GM23338 (cell line): ENCODE results near the gene NTM. TPM values are rescaled to one million over a fixed set of nuclear protein-coding genes. Genes with fewer than 3 reads are reported as not detected.

ENCODE experiments used
- ATAC-seq: fragments of 200-7000 bp; cut with Tn5 transposase; 3 replicates; pipeline ENCODE4 v1.9.1; 2020
- DNase-seq: peaks from one replicate; pipeline ENCODE4 v3.0.0-alpha.2; 2015; ENCODE audit warnings: low spot score
- H2AFZ ChIP-seq: fragments of 200-600 bp; sonication (generic); 2 replicates; pipeline ENCODE4 v1.8.0; 2016; ENCODE audit warnings: antibody characterized with exemption, mild to moderate bottlenecking, moderate library complexity
- H3F3A ChIP-seq: fragments of 200-600 bp; sonication (generic); replicated peaks from 2 replicates; pipeline ENCODE4 v1.8.0; 2017; ENCODE audit warnings: antibody characterized with exemption, mixed run types, low read depth
- H3K27ac ChIP-seq: fragments of 200-600 bp; sonication (generic); 2 replicates; pipeline ENCODE4 v1.6.1; 2016; ENCODE audit warnings: low read depth
- H3K27me3 ChIP-seq: fragments of 200-600 bp; sonication (generic); 2 replicates; pipeline ENCODE4 v1.8.0; 2016; ENCODE audit warnings: mild to moderate bottlenecking, mixed run types, moderate library complexity; ENCODE audit not compliant: insufficient read depth
- H3K36me3 ChIP-seq: fragments of 200-600 bp; sonication (generic); 2 replicates; pipeline ENCODE4 v1.8.0; 2016; ENCODE audit warnings: mild to moderate bottlenecking; ENCODE audit not compliant: insufficient read depth
- H3K4me1 ChIP-seq: fragments of 200-600 bp; sonication (generic); 2 replicates; pipeline ENCODE4 v1.8.0; 2016; ENCODE audit warnings: mild to moderate bottlenecking, moderate library complexity; ENCODE audit not compliant: insufficient read depth
- H3K4me2 ChIP-seq: fragments of 200-600 bp; sonication (generic); 2 replicates; pipeline ENCODE4 v1.7.1; 2017; ENCODE audit warnings: mixed run types
- H3K4me3 ChIP-seq: fragments of 200-600 bp; sonication (generic); 2 replicates; pipeline ENCODE4 v1.6.1; 2016; ENCODE audit warnings: mixed run types
- H3K79me2 ChIP-seq: fragments of 200-600 bp; sonication (generic); replicated peaks from 2 replicates; pipeline ENCODE4 v1.8.0; 2017; ENCODE audit warnings: mild to moderate bottlenecking; ENCODE audit not compliant: insufficient read depth
- H3K9me2 ChIP-seq: fragments of 200-600 bp; sonication (generic); 2 replicates; pipeline ENCODE4 v1.8.0; 2017; ENCODE audit not compliant: insufficient read depth
- H4K20me1 ChIP-seq: fragments of 200-600 bp; sonication (generic); replicated peaks from 2 replicates; pipeline ENCODE4 v1.8.0; 2017; ENCODE audit warnings: mild to moderate bottlenecking; ENCODE audit not compliant: insufficient read depth
- H3K27ac Mint-ChIP-seq: 2 replicates; pipeline ENCODE4 v1.8.0; 2020; ENCODE audit warnings: inconsistent platforms, mild to moderate bottlenecking, moderate library complexity, mixed read lengths
- H3K27me3 Mint-ChIP-seq: 3 replicates; pipeline ENCODE4 v1.8.0; 2022; ENCODE audit warnings: low read depth, mild to moderate bottlenecking, moderate library complexity, mixed read lengths, inconsistent platforms; ENCODE audit not compliant: insufficient read depth, poor library complexity
- H3K36me3 Mint-ChIP-seq: 3 replicates; pipeline ENCODE4 v1.8.0; 2021; ENCODE audit warnings: low read depth, mild to moderate bottlenecking, inconsistent platforms, moderate library complexity, mixed read lengths
- H3K4me1 Mint-ChIP-seq: 3 replicates; pipeline ENCODE4 v1.8.0; 2020; ENCODE audit warnings: mild to moderate bottlenecking, inconsistent platforms, mixed read lengths
- H3K4me3 Mint-ChIP-seq: 3 replicates; pipeline ENCODE4 v1.8.0; 2021; ENCODE audit warnings: moderate library complexity, mild to moderate bottlenecking, inconsistent platforms, mixed read lengths
- H3K9me3 Mint-ChIP-seq: 3 replicates; pipeline ENCODE4 v1.8.0; 2020; ENCODE audit warnings: moderate library complexity, mild to moderate bottlenecking, inconsistent platforms, mixed read lengths
- CTCF ChIP-seq, 2 experiments: fragments of 200-600 bp in 1 of 2; sonication (generic) in 1 of 2; conservative IDR thresholded peaks; 2 replicates each; pipeline versions ENCODE4 v1.5.1 to v1.6.1; 2016 to 2017; ENCODE audit warnings: antibody characterized with exemption in 2 of 2, low read depth in 2 of 2, mild to moderate bottlenecking in 2 of 2, moderate library complexity in 1 of 2
- EZH2 ChIP-seq: fragments of 200-600 bp; sonication (generic); IDR thresholded peaks from one replicate; pipeline ENCODE4 v1.8.0; 2017; ENCODE audit warnings: antibody characterized with exemption, mild to moderate bottlenecking, low read depth; ENCODE audit not compliant: unreplicated experiment
- EZH2phosphoT487 ChIP-seq: fragments of 200-600 bp; sonication (generic); IDR thresholded peaks from one replicate; pipeline ENCODE4 v1.8.1; 2018; ENCODE audit warnings: antibody characterized with exemption; ENCODE audit not compliant: unreplicated experiment
- JUNB ChIP-seq: IDR thresholded peaks from one replicate; pipeline ENCODE4 v1.6.1; 2016; ENCODE audit warnings: antibody characterized with exemption; ENCODE audit not compliant: unreplicated experiment
- REST ChIP-seq: IDR thresholded peaks from one replicate; pipeline ENCODE4 v1.6.1; 2018; ENCODE audit warnings: antibody characterized with exemption; ENCODE audit not compliant: unreplicated experiment
- ZNF114 ChIP-seq: fragments of 250-450 bp; sonication (Bioruptor Pico); IDR thresholded peaks from 2 replicates; pipeline ENCODE4 v1.5.0; 2020; ENCODE audit warnings: mild to moderate bottlenecking, moderate library complexity
- ZNF462 ChIP-seq: fragments of 250-450 bp; sonication (Bioruptor Pico); IDR thresholded peaks from 2 replicates; pipeline ENCODE4 v1.5.0; 2020; ENCODE audit warnings: mild to moderate bottlenecking, moderate library complexity
- polyA plus RNA-seq: library from polyadenylated mRNA; unstranded; fragments of >200 nt; fragmentation: Nextera tagmentation; extraction: Ambion mirVana; gene quantifications from 2 replicates; pipeline ENCODE4 v1.2.1, GENCODE V29; 2016
- total RNA-seq: library from RNA; depleted of rRNA; stranded (reverse); fragments of >200 nt; shearing (Covaris generic); gene quantifications from 2 replicates; pipeline ENCODE4 v1.2.3, GENCODE V29; 2014

Gene NTM
- total and polyA plus RNA-seq, 2 experiments from 2014 or later: 10.6 to 14.6 TPM

GRCh38 chr11:131710511-131710910, 340.1 kb downstream of the NTM start:
- Histone ChIP-seq H3K79me2 (no peaks in the 10 kb centered on the region), H3K27me3 (no peaks in the 10 kb centered on the region), H4K20me1 (no peaks in the 10 kb centered on the region), H3K27ac (no peak overlapping the region), H3K9me2 (no peaks in the 10 kb centered on the region), H3K4me2 (no peak overlapping the region), H3F3A (no peaks in the 10 kb centered on the region), H3K36me3 (no peaks in the 10 kb centered on the region), H2AFZ (no peak overlapping the region), H3K4me3 (no peak overlapping the region), H3K4me1 (no peaks in the 10 kb centered on the region)
- ATAC-seq (no peak), DNase-seq (no peak)
- Mint-ChIP-seq H3K4me3 (no peak overlapping the region), H3K27ac (no peak overlapping the region), H3K4me1 (no peaks in the 10 kb centered on the region), H3K9me3 (peaks cover 7% of the 10 kb centered on the region; the same call in 2 of the 3 replicates), H3K36me3 (peaks cover 3% of the 10 kb centered on the region; the same call in 1 of the 3 replicates), H3K27me3 (peaks cover 2% of the 10 kb centered on the region)
- TF ChIP-seq EZH2 (no peak), REST (no peak), EZH2phosphoT487 (no peak), ZNF114 (CRISPR knock-in tag) (no peak), JUNB (no peak), ZNF462 (CRISPR knock-in tag) (no peak), CTCF (conservative IDR thresholded peaks at IDR 0.05; ENCODE audit: low read depth in 2 of 2) (no peak)
